Measurements from ENCODE around the gene GOLGA6D.

DNA sequence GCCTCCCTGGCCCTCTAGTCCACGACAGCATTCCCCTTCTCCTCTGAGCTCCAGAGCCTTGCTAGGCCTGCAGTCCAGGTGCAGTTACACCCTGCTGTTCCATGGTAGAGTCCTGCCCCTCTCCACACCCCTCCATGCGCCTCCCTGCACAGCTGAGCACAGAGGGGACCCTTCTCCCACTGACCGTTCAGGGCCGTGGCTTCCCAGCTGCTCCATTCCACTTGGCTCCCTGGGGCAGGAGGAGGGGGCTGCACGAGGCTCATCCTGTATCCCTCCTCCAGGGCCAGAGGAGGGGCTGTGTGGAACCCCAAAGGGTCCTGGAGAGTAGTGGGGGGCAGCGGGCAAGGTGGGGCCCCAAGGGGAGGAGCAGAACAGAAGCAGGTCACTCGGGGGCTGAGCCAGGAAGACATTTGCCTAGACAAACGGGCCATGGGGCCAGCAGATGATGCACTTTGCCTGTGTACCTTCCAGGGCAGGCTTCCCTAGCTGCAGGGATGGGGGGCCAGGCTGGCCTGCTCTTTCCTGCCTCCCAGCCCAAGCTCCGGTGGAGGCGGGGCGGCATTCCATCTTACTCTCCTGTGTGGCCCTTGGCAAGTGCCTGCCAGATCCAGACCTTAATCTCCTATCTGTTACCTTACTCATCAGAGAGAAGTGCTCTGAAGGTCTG lies 45.2 kb upstream of the GOLGA6D start:
- no peak for TF ChIP-seq POLR2AphosphoS5 (IDR thresholded peaks at IDR 0.05; ENCODE audit: low read depth, low read length)
- no peak for TF ChIP-seq POLR2A (IDR thresholded peaks at IDR 0.05; ENCODE audit: low read depth, low read length)
